ENCODE data around the gene KRTAP5-5. TPM values are rescaled to one million over a fixed set of nuclear protein-coding genes. Genes with fewer than 3 reads are reported as not detected.

KRTAP5-5 gene
- total and polyA plus RNA-seq, 2 experiments from 2014 or later = not detected

DNA sequence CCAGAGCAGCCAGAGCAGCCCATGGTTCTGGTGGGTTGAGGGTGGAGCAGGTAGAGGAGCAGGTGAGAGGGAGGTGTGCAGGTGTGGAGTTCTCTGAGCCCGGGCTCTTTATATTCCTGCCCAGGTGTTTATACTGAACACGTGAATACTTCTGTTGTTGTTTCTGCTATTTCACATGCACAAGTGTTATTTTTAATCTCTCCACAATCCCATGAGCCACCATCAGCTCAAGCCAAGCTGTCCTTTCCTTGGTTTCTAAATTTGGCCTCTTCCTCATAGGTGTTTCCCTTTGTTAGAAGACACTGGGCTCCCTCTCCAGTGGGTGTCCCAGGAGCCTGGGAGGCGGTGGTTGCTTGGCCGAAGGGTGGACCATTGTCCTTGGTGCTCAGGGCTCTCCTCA is 21.2 kb upstream of the KRTAP5-5 start, which contains the start of gene KRTAP5-3 (continued):
- no peak for TF ChIP-seq NANOG (IDR thresholded peaks at IDR 0.05; ENCODE audit: borderline replicate concordance)
- TF ChIP-seq JUNB (IDR thresholded peaks at IDR 0.05; ENCODE audit: unreplicated experiment) = no peak
- TF ChIP-seq, protein P1, sequence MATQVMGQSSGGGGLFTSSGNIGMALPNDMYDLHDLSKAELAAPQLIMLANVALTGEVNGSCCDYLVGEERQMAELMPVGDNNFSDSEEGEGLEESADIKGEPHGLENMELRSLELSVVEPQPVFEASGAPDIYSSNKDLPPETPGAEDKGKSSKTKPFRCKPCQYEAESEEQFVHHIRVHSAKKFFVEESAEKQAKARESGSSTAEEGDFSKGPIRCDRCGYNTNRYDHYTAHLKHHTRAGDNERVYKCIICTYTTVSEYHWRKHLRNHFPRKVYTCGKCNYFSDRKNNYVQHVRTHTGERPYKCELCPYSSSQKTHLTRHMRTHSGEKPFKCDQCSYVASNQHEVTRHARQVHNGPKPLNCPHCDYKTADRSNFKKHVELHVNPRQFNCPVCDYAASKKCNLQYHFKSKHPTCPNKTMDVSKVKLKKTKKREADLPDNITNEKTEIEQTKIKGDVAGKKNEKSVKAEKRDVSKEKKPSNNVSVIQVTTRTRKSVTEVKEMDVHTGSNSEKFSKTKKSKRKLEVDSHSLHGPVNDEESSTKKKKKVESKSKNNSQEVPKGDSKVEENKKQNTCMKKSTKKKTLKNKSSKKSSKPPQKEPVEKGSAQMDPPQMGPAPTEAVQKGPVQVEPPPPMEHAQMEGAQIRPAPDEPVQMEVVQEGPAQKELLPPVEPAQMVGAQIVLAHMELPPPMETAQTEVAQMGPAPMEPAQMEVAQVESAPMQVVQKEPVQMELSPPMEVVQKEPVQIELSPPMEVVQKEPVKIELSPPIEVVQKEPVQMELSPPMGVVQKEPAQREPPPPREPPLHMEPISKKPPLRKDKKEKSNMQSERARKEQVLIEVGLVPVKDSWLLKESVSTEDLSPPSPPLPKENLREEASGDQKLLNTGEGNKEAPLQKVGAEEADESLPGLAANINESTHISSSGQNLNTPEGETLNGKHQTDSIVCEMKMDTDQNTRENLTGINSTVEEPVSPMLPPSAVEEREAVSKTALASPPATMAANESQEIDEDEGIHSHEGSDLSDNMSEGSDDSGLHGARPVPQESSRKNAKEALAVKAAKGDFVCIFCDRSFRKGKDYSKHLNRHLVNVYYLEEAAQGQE (IDR thresholded peaks at IDR 0.05; ENCODE audit: unreplicated experiment) = no peak
- TF ChIP-seq CREB1 (CRISPR knock-in tag; IDR thresholded peaks at IDR 0.05; ENCODE audit: low read depth) = no peak
- TF ChIP-seq, protein P2, sequence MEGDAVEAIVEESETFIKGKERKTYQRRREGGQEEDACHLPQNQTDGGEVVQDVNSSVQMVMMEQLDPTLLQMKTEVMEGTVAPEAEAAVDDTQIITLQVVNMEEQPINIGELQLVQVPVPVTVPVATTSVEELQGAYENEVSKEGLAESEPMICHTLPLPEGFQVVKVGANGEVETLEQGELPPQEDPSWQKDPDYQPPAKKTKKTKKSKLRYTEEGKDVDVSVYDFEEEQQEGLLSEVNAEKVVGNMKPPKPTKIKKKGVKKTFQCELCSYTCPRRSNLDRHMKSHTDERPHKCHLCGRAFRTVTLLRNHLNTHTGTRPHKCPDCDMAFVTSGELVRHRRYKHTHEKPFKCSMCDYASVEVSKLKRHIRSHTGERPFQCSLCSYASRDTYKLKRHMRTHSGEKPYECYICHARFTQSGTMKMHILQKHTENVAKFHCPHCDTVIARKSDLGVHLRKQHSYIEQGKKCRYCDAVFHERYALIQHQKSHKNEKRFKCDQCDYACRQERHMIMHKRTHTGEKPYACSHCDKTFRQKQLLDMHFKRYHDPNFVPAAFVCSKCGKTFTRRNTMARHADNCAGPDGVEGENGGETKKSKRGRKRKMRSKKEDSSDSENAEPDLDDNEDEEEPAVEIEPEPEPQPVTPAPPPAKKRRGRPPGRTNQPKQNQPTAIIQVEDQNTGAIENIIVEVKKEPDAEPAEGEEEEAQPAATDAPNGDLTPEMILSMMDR (conservative IDR thresholded peaks at IDR 0.05; ENCODE audit: low read depth in 2 of 2) = no peak

DNA sequence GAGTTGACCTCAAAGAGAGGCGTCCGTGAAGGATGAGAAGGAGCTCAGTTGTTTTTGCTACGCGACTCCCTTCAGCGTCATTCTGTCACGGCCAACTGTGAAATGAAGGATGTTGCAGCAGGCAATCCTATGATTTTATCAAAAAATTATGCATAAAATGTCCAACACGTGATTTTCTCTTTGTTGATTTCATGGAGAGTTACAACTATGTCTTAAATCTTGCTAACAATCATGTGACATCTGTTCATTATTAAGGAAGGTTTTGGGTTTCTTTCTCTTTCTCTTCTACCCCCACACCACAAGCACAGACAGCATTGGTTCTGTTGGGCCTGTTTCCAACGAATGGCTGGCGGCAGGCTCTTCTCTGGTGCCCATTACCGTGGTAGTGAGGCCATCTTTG is 11.3 kb upstream of the KRTAP5-5 start:
- no peaks in the 10 kb centered on the region for H3K27me3 ChIP-seq (ENCODE audit: insufficient read depth)
- H3F3A ChIP-seq (replicated peaks; ENCODE audit: low read depth) = no peaks in the 10 kb centered on the region
- H3K4me2 ChIP-seq = no peak overlapping the region
- H3K27ac ChIP-seq (ENCODE audit: low read depth) = no peak overlapping the region
- H3K79me2 ChIP-seq (replicated peaks; ENCODE audit: insufficient read depth) = no peaks in the 10 kb centered on the region
- Mint-ChIP-seq H3K4me1 (no peaks in the 10 kb centered on the region), H3K9me3 (peaks cover 11% of the 10 kb centered on the region), H3K27ac (no peak overlapping the region), H3K27me3 (ENCODE audit: insufficient read depth, low read depth, poor library complexity) (peaks cover 5% of the 10 kb centered on the region), H3K4me3 (no peak overlapping the region), H3K36me3 (ENCODE audit: low read depth) (0 out of 3 replicates have a peak, but pooled peaks cover 2% of the 10 kb centered on the region)
- no peaks in the 10 kb centered on the region for H3K36me3 ChIP-seq (ENCODE audit: insufficient read depth)
- H2AFZ ChIP-seq = no peak overlapping the region
- DNase-seq (ENCODE audit: low spot score) (no peak), ATAC-seq (no peak)
- no peak overlapping the region for H3K4me3 ChIP-seq
- H3K9me2 ChIP-seq (ENCODE audit: insufficient read depth) = no peaks in the 10 kb centered on the region; the same call in 1 of the 2 replicates
- no peaks in the 10 kb centered on the region for H3K4me1 ChIP-seq (ENCODE audit: insufficient read depth)
- H4K20me1 ChIP-seq (replicated peaks; ENCODE audit: insufficient read depth) = no peaks in the 10 kb centered on the region
- TF ChIP-seq POLR2AphosphoS5 (IDR thresholded peaks at IDR 0.05; ENCODE audit: low read depth) = no peak
- TF ChIP-seq EZH2 (IDR thresholded peaks at IDR 0.05; ENCODE audit: low read depth, unreplicated experiment) = no peak
- TF ChIP-seq JUNB (IDR thresholded peaks at IDR 0.05; ENCODE audit: unreplicated experiment) = no peak
- TF ChIP-seq EZH2phosphoT487 (IDR thresholded peaks at IDR 0.05; ENCODE audit: unreplicated experiment) = no peak
- TF ChIP-seq, protein P3, sequence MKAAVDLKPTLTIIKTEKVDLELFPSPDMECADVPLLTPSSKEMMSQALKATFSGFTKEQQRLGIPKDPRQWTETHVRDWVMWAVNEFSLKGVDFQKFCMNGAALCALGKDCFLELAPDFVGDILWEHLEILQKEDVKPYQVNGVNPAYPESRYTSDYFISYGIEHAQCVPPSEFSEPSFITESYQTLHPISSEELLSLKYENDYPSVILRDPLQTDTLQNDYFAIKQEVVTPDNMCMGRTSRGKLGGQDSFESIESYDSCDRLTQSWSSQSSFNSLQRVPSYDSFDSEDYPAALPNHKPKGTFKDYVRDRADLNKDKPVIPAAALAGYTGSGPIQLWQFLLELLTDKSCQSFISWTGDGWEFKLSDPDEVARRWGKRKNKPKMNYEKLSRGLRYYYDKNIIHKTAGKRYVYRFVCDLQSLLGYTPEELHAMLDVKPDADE (IDR thresholded peaks at IDR 0.05) = no peak
- TF ChIP-seq, protein P4, sequence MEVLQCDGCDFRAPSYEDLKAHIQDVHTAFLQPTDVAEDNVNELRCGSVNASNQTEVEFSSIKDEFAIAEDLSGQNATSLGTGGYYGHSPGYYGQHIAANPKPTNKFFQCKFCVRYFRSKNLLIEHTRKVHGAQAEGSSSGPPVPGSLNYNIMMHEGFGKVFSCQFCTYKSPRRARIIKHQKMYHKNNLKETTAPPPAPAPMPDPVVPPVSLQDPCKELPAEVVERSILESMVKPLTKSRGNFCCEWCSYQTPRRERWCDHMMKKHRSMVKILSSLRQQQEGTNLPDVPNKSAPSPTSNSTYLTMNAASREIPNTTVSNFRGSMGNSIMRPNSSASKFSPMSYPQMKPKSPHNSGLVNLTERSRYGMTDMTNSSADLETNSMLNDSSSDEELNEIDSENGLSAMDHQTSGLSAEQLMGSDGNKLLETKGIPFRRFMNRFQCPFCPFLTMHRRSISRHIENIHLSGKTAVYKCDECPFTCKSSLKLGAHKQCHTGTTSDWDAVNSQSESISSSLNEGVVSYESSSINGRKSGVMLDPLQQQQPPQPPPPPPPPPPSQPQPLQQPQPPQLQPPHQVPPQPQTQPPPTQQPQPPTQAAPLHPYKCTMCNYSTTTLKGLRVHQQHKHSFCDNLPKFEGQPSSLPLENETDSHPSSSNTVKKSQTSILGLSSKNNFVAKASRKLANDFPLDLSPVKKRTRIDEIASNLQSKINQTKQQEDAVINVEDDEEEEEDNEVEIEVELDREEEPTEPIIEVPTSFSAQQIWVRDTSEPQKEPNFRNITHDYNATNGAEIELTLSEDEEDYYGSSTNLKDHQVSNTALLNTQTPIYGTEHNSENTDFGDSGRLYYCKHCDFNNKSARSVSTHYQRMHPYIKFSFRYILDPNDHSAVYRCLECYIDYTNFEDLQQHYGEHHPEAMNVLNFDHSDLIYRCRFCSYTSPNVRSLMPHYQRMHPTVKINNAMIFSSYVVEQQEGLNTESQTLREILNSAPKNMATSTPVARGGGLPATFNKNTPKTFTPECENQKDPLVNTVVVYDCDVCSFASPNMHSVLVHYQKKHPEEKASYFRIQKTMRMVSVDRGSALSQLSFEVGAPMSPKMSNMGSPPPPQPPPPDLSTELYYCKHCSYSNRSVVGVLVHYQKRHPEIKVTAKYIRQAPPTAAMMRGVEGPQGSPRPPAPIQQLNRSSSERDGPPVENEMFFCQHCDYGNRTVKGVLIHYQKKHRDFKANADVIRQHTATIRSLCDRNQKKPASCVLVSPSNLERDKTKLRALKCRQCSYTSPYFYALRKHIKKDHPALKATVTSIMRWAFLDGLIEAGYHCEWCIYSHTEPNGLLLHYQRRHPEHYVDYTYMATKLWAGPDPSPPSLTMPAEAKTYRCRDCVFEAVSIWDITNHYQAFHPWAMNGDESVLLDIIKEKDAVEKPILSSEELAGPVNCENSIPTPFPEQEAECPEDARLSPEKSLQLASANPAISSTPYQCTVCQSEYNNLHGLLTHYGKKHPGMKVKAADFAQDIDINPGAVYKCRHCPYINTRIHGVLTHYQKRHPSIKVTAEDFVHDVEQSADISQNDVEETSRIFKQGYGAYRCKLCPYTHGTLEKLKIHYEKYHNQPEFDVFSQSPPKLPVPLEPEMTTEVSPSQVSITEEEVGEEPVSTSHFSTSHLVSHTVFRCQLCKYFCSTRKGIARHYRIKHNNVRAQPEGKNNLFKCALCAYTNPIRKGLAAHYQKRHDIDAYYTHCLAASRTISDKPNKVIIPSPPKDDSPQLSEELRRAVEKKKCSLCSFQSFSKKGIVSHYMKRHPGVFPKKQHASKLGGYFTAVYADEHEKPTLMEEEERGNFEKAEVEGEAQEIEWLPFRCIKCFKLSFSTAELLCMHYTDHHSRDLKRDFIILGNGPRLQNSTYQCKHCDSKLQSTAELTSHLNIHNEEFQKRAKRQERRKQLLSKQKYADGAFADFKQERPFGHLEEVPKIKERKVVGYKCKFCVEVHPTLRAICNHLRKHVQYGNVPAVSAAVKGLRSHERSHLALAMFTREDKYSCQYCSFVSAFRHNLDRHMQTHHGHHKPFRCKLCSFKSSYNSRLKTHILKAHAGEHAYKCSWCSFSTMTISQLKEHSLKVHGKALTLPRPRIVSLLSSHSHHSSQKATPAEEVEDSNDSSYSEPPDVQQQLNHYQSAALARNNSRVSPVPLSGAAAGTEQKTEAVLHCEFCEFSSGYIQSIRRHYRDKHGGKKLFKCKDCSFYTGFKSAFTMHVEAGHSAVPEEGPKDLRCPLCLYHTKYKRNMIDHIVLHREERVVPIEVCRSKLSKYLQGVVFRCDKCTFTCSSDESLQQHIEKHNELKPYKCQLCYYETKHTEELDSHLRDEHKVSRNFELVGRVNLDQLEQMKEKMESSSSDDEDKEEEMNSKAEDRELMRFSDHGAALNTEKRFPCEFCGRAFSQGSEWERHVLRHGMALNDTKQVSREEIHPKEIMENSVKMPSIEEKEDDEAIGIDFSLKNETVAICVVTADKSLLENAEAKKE (CRISPR knock-in tag; IDR thresholded peaks at IDR 0.05) = no peak
- TF ChIP-seq NANOG (IDR thresholded peaks at IDR 0.05; ENCODE audit: borderline replicate concordance) = no peak
- TF ChIP-seq ZNF331 (CRISPR knock-in tag; IDR thresholded peaks at IDR 0.05; ENCODE audit: low read depth) = no peak
- no peak for TF ChIP-seq ZNF114 (CRISPR knock-in tag; IDR thresholded peaks at IDR 0.05)
